HL-60 (cell line): ENCODE measurements around the gene DDX49.

Source experiments
- CTCF ChIP-seq: IDR thresholded peaks from one replicate; pipeline ENCODE4 v1.5.1; 2011; ENCODE audit warnings: low read length, control low read depth, inconsistent platforms; ENCODE audit not compliant: insufficient read depth
- GABPA ChIP-seq: IDR thresholded peaks from 2 replicates; pipeline ENCODE4 v1.6.1; 2012; ENCODE audit warnings: low read depth

- TF ChIP-seq CTCF (no peak), GABPA (no peak)
These were observed 48.0 kb upstream of the DDX49 start for GRCh38 chr19:18871543-18871942.
